H9 (cell line): ENCODE measurements around the gene DPH6. TPM values are rescaled to one million over a fixed set of nuclear protein-coding genes. Genes with fewer than 3 reads are reported as not detected.

ENCODE experiments used
- DNase-seq: peaks from one replicate; pipeline ENCODE4 v3.0.0-alpha.2; 2017
- H2AFZ ChIP-seq: one replicate; pipeline ENCODE4 v1.6.1; 2013; ENCODE audit warnings: mild to moderate bottlenecking, low read length, control low read depth, moderate library complexity
- H2AK5ac ChIP-seq: 2 replicates; pipeline ENCODE4 v1.6.1; 2013; ENCODE audit warnings: low read length, control low read depth, mixed read lengths; ENCODE audit not compliant: insufficient read length
- H2BK120ac ChIP-seq: one replicate; pipeline ENCODE4 v1.6.1; 2013; ENCODE audit warnings: low read depth, mild to moderate bottlenecking, low read length, control low read depth, inconsistent platforms; ENCODE audit not compliant: poor library complexity, severe bottlenecking
- H2BK12ac ChIP-seq: 2 replicates; pipeline ENCODE4 v1.6.1; 2013; ENCODE audit warnings: low read length, control low read depth, mixed read lengths, low read depth; ENCODE audit not compliant: insufficient read length
- H2BK15ac ChIP-seq: 2 replicates; pipeline ENCODE4 v1.6.1; 2013; ENCODE audit warnings: low read depth, low read length, control low read depth
- H2BK20ac ChIP-seq: one replicate; pipeline ENCODE4 v1.6.1; 2013; ENCODE audit warnings: low read depth, mild to moderate bottlenecking, low read length, control low read depth, inconsistent platforms; ENCODE audit not compliant: poor library complexity, severe bottlenecking
- H2BK5ac ChIP-seq: 2 replicates; pipeline ENCODE4 v1.6.1; 2013; ENCODE audit warnings: low read length, control low read depth, mixed read lengths; ENCODE audit not compliant: insufficient read length
- H3K14ac ChIP-seq: 2 replicates; pipeline ENCODE4 v1.6.1; 2013; ENCODE audit warnings: low read length, control low read depth; ENCODE audit not compliant: insufficient read depth
- H3K18ac ChIP-seq: 2 replicates; pipeline ENCODE4 v1.6.1; 2013; ENCODE audit warnings: low read depth, mild to moderate bottlenecking, mixed read lengths, low read length, control low read depth; ENCODE audit not compliant: insufficient read length
- H3K23ac ChIP-seq: 2 replicates; pipeline ENCODE4 v1.6.1; 2013; ENCODE audit warnings: low read length, control low read depth, mixed read lengths, low read depth; ENCODE audit not compliant: insufficient read length
- H3K23me2 ChIP-seq: 2 replicates; pipeline ENCODE4 v1.6.1; 2013; ENCODE audit warnings: low read depth, mild to moderate bottlenecking, mixed read lengths, low read length, control low read depth; ENCODE audit not compliant: insufficient read length, poor library complexity, severe bottlenecking
- H3K27ac ChIP-seq: 2 replicates; pipeline ENCODE4 v1.5.1; 2013; ENCODE audit warnings: low read length, control low read depth, mixed read lengths, low read depth; ENCODE audit not compliant: insufficient read length
- H3K27me3 ChIP-seq: 2 replicates; pipeline ENCODE4 v1.6.1; 2013; ENCODE audit warnings: low read length, control low read depth, inconsistent platforms; ENCODE audit not compliant: insufficient read depth
- H3K4ac ChIP-seq: 2 replicates; pipeline ENCODE4 v1.6.1; 2013; ENCODE audit warnings: low read depth, mild to moderate bottlenecking, control low read depth, inconsistent platforms, low read length, moderate library complexity
- H3K4me1 ChIP-seq: 2 replicates; pipeline ENCODE4 v1.6.1; 2013; ENCODE audit warnings: low read length, control low read depth, inconsistent platforms; ENCODE audit not compliant: insufficient read depth
- H3K4me2 ChIP-seq: 2 replicates; pipeline ENCODE4 v1.6.1; 2013; ENCODE audit warnings: low read length, control low read depth, mixed read lengths; ENCODE audit not compliant: insufficient read length, insufficient read depth
- H3K56ac ChIP-seq: 2 replicates; pipeline ENCODE4 v1.6.1; 2013; ENCODE audit warnings: low read depth, mild to moderate bottlenecking, mixed read lengths, low read length, control low read depth; ENCODE audit not compliant: insufficient read length
- H3K79me1 ChIP-seq: 2 replicates; pipeline ENCODE4 v1.6.1; 2013; ENCODE audit warnings: low read depth, mild to moderate bottlenecking, moderate library complexity, low read length, control low read depth, inconsistent platforms; ENCODE audit not compliant: insufficient read depth, poor library complexity, severe bottlenecking
- H3K79me2 ChIP-seq: 2 replicates; pipeline ENCODE4 v1.6.1; 2013; ENCODE audit warnings: low read length, control low read depth, inconsistent platforms; ENCODE audit not compliant: insufficient read depth
- H3K9ac ChIP-seq: 2 replicates; pipeline ENCODE4 v1.6.1; 2013; ENCODE audit warnings: low read length, control low read depth, mixed read lengths; ENCODE audit not compliant: insufficient read length; ENCODE audit errors: extremely low read depth
- H3K9me3 ChIP-seq: one replicate; pipeline ENCODE4 v1.6.1; 2013; ENCODE audit warnings: low read depth, low read length, inconsistent platforms; ENCODE audit not compliant: control insufficient read depth
- H3T11ph ChIP-seq: one replicate; pipeline ENCODE4 v1.6.1; 2013; ENCODE audit warnings: mild to moderate bottlenecking, low read length, control low read depth, inconsistent platforms
- H4K20me1 ChIP-seq: one replicate; pipeline ENCODE4 v1.6.1; 2013; ENCODE audit not compliant: control insufficient read depth, insufficient read length, insufficient read depth
- H4K5ac ChIP-seq: 2 replicates; pipeline ENCODE4 v1.6.1; 2013; ENCODE audit warnings: low read depth, mild to moderate bottlenecking, mixed read lengths, low read length, control low read depth; ENCODE audit not compliant: insufficient read length
- H4K8ac ChIP-seq: replicated peaks from 2 replicates; pipeline ENCODE4 v1.6.1; 2013; ENCODE audit warnings: low read length, control low read depth, mixed read lengths, low read depth; ENCODE audit not compliant: insufficient read length
- H4K91ac ChIP-seq: 2 replicates; pipeline ENCODE4 v1.6.1; 2013; ENCODE audit warnings: low read depth, mild to moderate bottlenecking, moderate library complexity, mixed read lengths, low read length, control low read depth; ENCODE audit not compliant: insufficient read length
- H3K27ac Mint-ChIP-seq, 3 experiments: 2 replicates in 2 of 3; 3 replicates in 1 of 3; pipeline ENCODE4 v1.8.0; 2020 to 2021; ENCODE audit warnings: mixed read lengths in 3 of 3, mild to moderate bottlenecking in 1 of 3, moderate library complexity in 1 of 3
- H3K27me3 Mint-ChIP-seq: 2 replicates; pipeline ENCODE4 v1.8.0; 2021; ENCODE audit warnings: low read depth, mild to moderate bottlenecking, moderate library complexity, mixed read lengths
- H3K36me3 Mint-ChIP-seq, 3 experiments: 2 replicates in 2 of 3; 3 replicates in 1 of 3; pipeline ENCODE4 v1.8.0; 2020 to 2021; ENCODE audit warnings: low read depth in 3 of 3, mixed read lengths in 3 of 3; ENCODE audit not compliant: insufficient read depth in 1 of 3
- H3K4me1 Mint-ChIP-seq, 2 experiments: 2 replicates each; pipeline ENCODE4 v1.8.0; 2020; ENCODE audit warnings: mixed read lengths in 2 of 2
- H3K4me3 Mint-ChIP-seq, 2 experiments: 2 replicates in 1 of 2; 3 replicates in 1 of 2; pipeline ENCODE4 v1.8.0; 2020 to 2021; ENCODE audit warnings: mild to moderate bottlenecking in 2 of 2, mixed read lengths in 2 of 2, moderate library complexity in 1 of 2
- H3K9me3 Mint-ChIP-seq, 2 experiments: 2 replicates in 1 of 2; 3 replicates in 1 of 2; pipeline ENCODE4 v1.8.0; 2020; ENCODE audit warnings: mild to moderate bottlenecking in 2 of 2, mixed read lengths in 2 of 2, moderate library complexity in 1 of 2
- CTCF ChIP-seq: fragments of 200-600 bp; sonication (generic); conservative IDR thresholded peaks from 3 replicates; pipeline ENCODE4 v1.8.0; 2021; ENCODE audit warnings: antibody characterized with exemption, mild to moderate bottlenecking
- WGBS: extraction: QIAGEN DNeasy Blood & Tissue Kit; methylation state at CpG from one replicate; pipeline ENCODE4 v1.1.7; 2013; ENCODE audit warnings: missing lambda C conversion rate, low lambda C conversion rate, mixed read lengths; ENCODE audit not compliant: insufficient read length; ENCODE audit errors: extremely low coverage; 5-methylcytosine and 5-hydroxymethylcytosine counted together
- total RNA-seq: library from RNA; stranded (reverse); gene quantifications from 2 replicates; pipeline ENCODE4 v1.2.1, GENCODE V29; 2021

DPH6 gene
- total RNA-seq, 1 experiment from 2014 or later, result 42.0 TPM

- no peak overlapping the region for H2BK15ac ChIP-seq
- Mint-ChIP-seq H3K36me3 (no peaks in the 10 kb centered on the region), H3K4me3 (no peak overlapping the region), H3K4me1 (no peaks in the 10 kb centered on the region), H3K27me3 (no peaks in the 10 kb centered on the region), H3K27ac (no peak overlapping the region), H3K9me3 (no peaks in the 10 kb centered on the region)
- H3K18ac ChIP-seq, result no peak overlapping the region
- H2AK5ac ChIP-seq, result no peak overlapping the region
- no peak overlapping the region for H4K5ac ChIP-seq
- H3K9ac ChIP-seq, result no peak overlapping the region
- no peak overlapping the region for H3K4ac ChIP-seq
- no peaks in the 10 kb centered on the region for H3K79me1 ChIP-seq
- no peak overlapping the region for H2BK12ac ChIP-seq
- no peak overlapping the region for H2BK20ac ChIP-seq
- DNase-seq, result no peak
- H3K27me3 ChIP-seq, result no peaks in the 10 kb centered on the region
- H3K56ac ChIP-seq, result no peak overlapping the region
- no peak overlapping the region for H2BK120ac ChIP-seq
- no peak overlapping the region for H4K91ac ChIP-seq
- no CpG with 5 or more reads among the region's 2 CpGs for WGBS
- no peaks in the 10 kb centered on the region for H4K20me1 ChIP-seq
- H3K14ac ChIP-seq, result no peak overlapping the region
- H2AFZ ChIP-seq, result no peak overlapping the region
- no peak overlapping the region for H4K8ac ChIP-seq
- no peaks in the 10 kb centered on the region for H3K9me3 ChIP-seq
- H3K27ac ChIP-seq, result no peak overlapping the region
- no peaks in the 10 kb centered on the region for H3K4me1 ChIP-seq
- no peak overlapping the region for H3T11ph ChIP-seq
- H3K23ac ChIP-seq, result no peak overlapping the region
- no peak overlapping the region for H2BK5ac ChIP-seq
- no peaks in the 10 kb centered on the region for H3K23me2 ChIP-seq
- H3K79me2 ChIP-seq, result no peaks in the 10 kb centered on the region
- no peak overlapping the region for H3K4me2 ChIP-seq
- no peak for TF ChIP-seq CTCF
These were observed 79.5 kb downstream of the DPH6 start for GRCh38 chr15:35466476-35466875.
